HG02588 (cell line): ENCODE results near the gene EPHA4.

Source experiments
- ATAC-seq: cut with Tn5 transposase; IDR thresholded peaks from one replicate; pipeline ENCODE4 v1.9.1; 2021; ENCODE audit warnings: mild to moderate bottlenecking, moderate library complexity; ENCODE audit not compliant: unreplicated experiment

The EPHA4 gene

GRCh38 chr2:221572821-221573429 is 821 bp upstream of the EPHA4 start:
- peak; percentile 17 for ATAC-seq

GRCh38 chr2:221571551-221572218 is 419 bp downstream of the EPHA4 start:
- ATAC-seq = peak; percentile 9

GRCh38 chr2:221571025-221571550 is 1.0 kb downstream of the EPHA4 start:
- ATAC-seq = no peak

- no peak for ATAC-seq
Measured at GRCh38 chr2:221570321-221570935, 1.7 kb downstream of the EPHA4 start.

GRCh38 chr2:221569871-221570270 is 2.2 kb downstream of the EPHA4 start:
- ATAC-seq = no peak

- ATAC-seq = no peak
Measured at GRCh38 chr2:221569425-221569845, 2.7 kb downstream of the EPHA4 start.

- no peak for ATAC-seq
Measured at GRCh38 chr2:221568299-221568698, 3.8 kb downstream of the EPHA4 start.

GRCh38 chr2:221567809-221568208 is 4.3 kb downstream of the EPHA4 start:
- ATAC-seq = no peak

GRCh38 chr2:221567231-221567760 is 4.8 kb downstream of the EPHA4 start:
- no peak for ATAC-seq

GRCh38 chr2:221563270-221563985 is 8.7 kb downstream of the EPHA4 start:
- ATAC-seq = no peak

- ATAC-seq = no peak
Measured at GRCh38 chr2:221562226-221562625, 9.9 kb downstream of the EPHA4 start.

GRCh38 chr2:221561770-221562169 is 10.3 kb downstream of the EPHA4 start:
- no peak for ATAC-seq

GRCh38 chr2:221559991-221560390 is 12.1 kb downstream of the EPHA4 start:
- no peak for ATAC-seq

- no peak for ATAC-seq
Measured at GRCh38 chr2:221558107-221558506, 14.0 kb downstream of the EPHA4 start.

- ATAC-seq = peak; percentile 41
Measured at GRCh38 chr2:221555494-221555846, 16.6 kb downstream of the EPHA4 start.

GRCh38 chr2:221554769-221555493 is 17.2 kb downstream of the EPHA4 start:
- peak; percentile 99 for ATAC-seq

- no peak for ATAC-seq
Measured at GRCh38 chr2:221553333-221553732, 18.8 kb downstream of the EPHA4 start.

- ATAC-seq = no peak
Measured at GRCh38 chr2:221552291-221552690, 19.8 kb downstream of the EPHA4 start.

GRCh38 chr2:221551864-221552263 is 20.2 kb downstream of the EPHA4 start:
- ATAC-seq = no peak

- peak; percentile 85 for ATAC-seq
Measured at GRCh38 chr2:221549143-221549542, 23.0 kb downstream of the EPHA4 start.
